GM23338 (cell line): ENCODE data around the gene MAMLD1. TPM values are rescaled to one million over a fixed set of nuclear protein-coding genes. Genes with fewer than 3 reads are reported as not detected.

Experiments used
- ATAC-seq: fragments of 200-7000 bp; cut with Tn5 transposase; 3 replicates; pipeline ENCODE4 v1.9.1; 2020
- DNase-seq: peaks from one replicate; pipeline ENCODE4 v3.0.0-alpha.2; 2015; ENCODE audit warnings: low spot score
- H2AFZ ChIP-seq: fragments of 200-600 bp; sonication (generic); 2 replicates; pipeline ENCODE4 v1.8.0; 2016; ENCODE audit warnings: antibody characterized with exemption, mild to moderate bottlenecking, moderate library complexity
- H3F3A ChIP-seq: fragments of 200-600 bp; sonication (generic); replicated peaks from 2 replicates; pipeline ENCODE4 v1.8.0; 2017; ENCODE audit warnings: antibody characterized with exemption, mixed run types, low read depth
- H3K27ac ChIP-seq: fragments of 200-600 bp; sonication (generic); 2 replicates; pipeline ENCODE4 v1.6.1; 2016; ENCODE audit warnings: low read depth
- H3K27me3 ChIP-seq: fragments of 200-600 bp; sonication (generic); 2 replicates; pipeline ENCODE4 v1.8.0; 2016; ENCODE audit warnings: mild to moderate bottlenecking, mixed run types, moderate library complexity; ENCODE audit not compliant: insufficient read depth
- H3K36me3 ChIP-seq: fragments of 200-600 bp; sonication (generic); 2 replicates; pipeline ENCODE4 v1.8.0; 2016; ENCODE audit warnings: mild to moderate bottlenecking; ENCODE audit not compliant: insufficient read depth
- H3K4me1 ChIP-seq: fragments of 200-600 bp; sonication (generic); 2 replicates; pipeline ENCODE4 v1.8.0; 2016; ENCODE audit warnings: mild to moderate bottlenecking, moderate library complexity; ENCODE audit not compliant: insufficient read depth
- H3K4me2 ChIP-seq: fragments of 200-600 bp; sonication (generic); 2 replicates; pipeline ENCODE4 v1.7.1; 2017; ENCODE audit warnings: mixed run types
- H3K4me3 ChIP-seq: fragments of 200-600 bp; sonication (generic); 2 replicates; pipeline ENCODE4 v1.6.1; 2016; ENCODE audit warnings: mixed run types
- H3K79me2 ChIP-seq: fragments of 200-600 bp; sonication (generic); replicated peaks from 2 replicates; pipeline ENCODE4 v1.8.0; 2017; ENCODE audit warnings: mild to moderate bottlenecking; ENCODE audit not compliant: insufficient read depth
- H3K9me2 ChIP-seq: fragments of 200-600 bp; sonication (generic); 2 replicates; pipeline ENCODE4 v1.8.0; 2017; ENCODE audit not compliant: insufficient read depth
- H4K20me1 ChIP-seq: fragments of 200-600 bp; sonication (generic); replicated peaks from 2 replicates; pipeline ENCODE4 v1.8.0; 2017; ENCODE audit warnings: mild to moderate bottlenecking; ENCODE audit not compliant: insufficient read depth
- H3K27ac Mint-ChIP-seq: 2 replicates; pipeline ENCODE4 v1.8.0; 2020; ENCODE audit warnings: inconsistent platforms, mild to moderate bottlenecking, moderate library complexity, mixed read lengths
- H3K27me3 Mint-ChIP-seq: 3 replicates; pipeline ENCODE4 v1.8.0; 2022; ENCODE audit warnings: low read depth, mild to moderate bottlenecking, moderate library complexity, mixed read lengths, inconsistent platforms; ENCODE audit not compliant: insufficient read depth, poor library complexity
- H3K36me3 Mint-ChIP-seq: 3 replicates; pipeline ENCODE4 v1.8.0; 2021; ENCODE audit warnings: low read depth, mild to moderate bottlenecking, inconsistent platforms, moderate library complexity, mixed read lengths
- H3K4me1 Mint-ChIP-seq: 3 replicates; pipeline ENCODE4 v1.8.0; 2020; ENCODE audit warnings: mild to moderate bottlenecking, inconsistent platforms, mixed read lengths
- H3K4me3 Mint-ChIP-seq: 3 replicates; pipeline ENCODE4 v1.8.0; 2021; ENCODE audit warnings: moderate library complexity, mild to moderate bottlenecking, inconsistent platforms, mixed read lengths
- H3K9me3 Mint-ChIP-seq: 3 replicates; pipeline ENCODE4 v1.8.0; 2020; ENCODE audit warnings: moderate library complexity, mild to moderate bottlenecking, inconsistent platforms, mixed read lengths
- ETS1 ChIP-seq: IDR thresholded peaks from 2 replicates; pipeline ENCODE4 v1.6.1; 2016; ENCODE audit warnings: antibody characterized with exemption
- EZH2phosphoT487 ChIP-seq: fragments of 200-600 bp; sonication (generic); IDR thresholded peaks from one replicate; pipeline ENCODE4 v1.8.1; 2018; ENCODE audit warnings: antibody characterized with exemption; ENCODE audit not compliant: unreplicated experiment
- JUNB ChIP-seq: IDR thresholded peaks from one replicate; pipeline ENCODE4 v1.6.1; 2016; ENCODE audit warnings: antibody characterized with exemption; ENCODE audit not compliant: unreplicated experiment
- NANOG ChIP-seq: IDR thresholded peaks from 2 replicates; pipeline ENCODE4 v1.6.1; 2016; ENCODE audit warnings: antibody characterized with exemption, borderline replicate concordance
- POLR2AphosphoS5 ChIP-seq: IDR thresholded peaks from 2 replicates; pipeline ENCODE4 v1.6.1; 2016; ENCODE audit warnings: antibody characterized with exemption, low read depth
- REST ChIP-seq: IDR thresholded peaks from one replicate; pipeline ENCODE4 v1.6.1; 2018; ENCODE audit warnings: antibody characterized with exemption; ENCODE audit not compliant: unreplicated experiment
- STAT1 ChIP-seq: IDR thresholded peaks from one replicate; pipeline ENCODE4 v1.6.1; 2016; ENCODE audit warnings: antibody characterized with exemption; ENCODE audit not compliant: unreplicated experiment
- ZNF114 ChIP-seq: fragments of 250-450 bp; sonication (Bioruptor Pico); IDR thresholded peaks from 2 replicates; pipeline ENCODE4 v1.5.0; 2020; ENCODE audit warnings: mild to moderate bottlenecking, moderate library complexity
- ZNF331 ChIP-seq: fragments of 250-450 bp; sonication (Bioruptor Pico); IDR thresholded peaks from 2 replicates; pipeline ENCODE4 v1.5.0; 2020; ENCODE audit warnings: low read depth, mild to moderate bottlenecking, moderate library complexity
- ZNF462 ChIP-seq: fragments of 250-450 bp; sonication (Bioruptor Pico); IDR thresholded peaks from 2 replicates; pipeline ENCODE4 v1.5.0; 2020; ENCODE audit warnings: mild to moderate bottlenecking, moderate library complexity
- polyA plus RNA-seq: library from polyadenylated mRNA; unstranded; fragments of >200 nt; fragmentation: Nextera tagmentation; extraction: Ambion mirVana; gene quantifications from 2 replicates; pipeline ENCODE4 v1.2.1, GENCODE V29; 2016
- total RNA-seq: library from RNA; depleted of rRNA; stranded (reverse); fragments of >200 nt; shearing (Covaris generic); gene quantifications from 2 replicates; pipeline ENCODE4 v1.2.3, GENCODE V29; 2014

The MAMLD1 gene
- total and polyA plus RNA-seq, 2 experiments from 2014 or later, result 0.13 to 0.21 TPM

GRCh38 chrX:150507251-150507856 is 144.2 kb downstream of the MAMLD1 start:
- H3K36me3 Mint-ChIP-seq, result no peaks in the 10 kb centered on the region
- peak overlapping the region; percentile 56 for H3K4me3 Mint-ChIP-seq
- TF ChIP-seq ZNF462 (CRISPR knock-in tag), result no peak
- 0 out of 2 replicates have a peak, but pooled peaks have one; percentile 29 for TF ChIP-seq ZNF114 (CRISPR knock-in tag)
- TF ChIP-seq ZNF331 (CRISPR knock-in tag), result no peak
- 0 out of 2 replicates have a peak, but pooled peaks have one; percentile 27 for TF ChIP-seq POLR2AphosphoS5
- peak overlapping the region; percentile 75 for H3K4me2 ChIP-seq
- ATAC-seq (peak; percentile 77), DNase-seq (peak; percentile 67)
- H3K4me1 Mint-ChIP-seq, result peaks cover 40% of the 10 kb centered on the region
- H3K27me3 ChIP-seq, result no peaks in the 10 kb centered on the region
- peak overlapping the region; percentile 97 for H3K27ac ChIP-seq
- H3K4me1 ChIP-seq, result peaks cover 10% of the 10 kb centered on the region; the same call in 1 of the 2 replicates
- no peaks in the 10 kb centered on the region for H3K9me2 ChIP-seq
- H3K4me3 ChIP-seq, result peak overlapping the region; percentile 42
- H3K79me2 ChIP-seq, result no peaks in the 10 kb centered on the region
- H3F3A ChIP-seq, result no peaks in the 10 kb centered on the region
- H3K27me3 Mint-ChIP-seq, result peaks cover 4% of the 10 kb centered on the region
- no peaks in the 10 kb centered on the region for H3K36me3 ChIP-seq
- H4K20me1 ChIP-seq, result no peaks in the 10 kb centered on the region
- peak overlapping the region; percentile 89 for H3K27ac Mint-ChIP-seq
- no peak overlapping the region for H2AFZ ChIP-seq
- H3K9me3 Mint-ChIP-seq, result no peaks in the 10 kb centered on the region

GRCh38 chrX:150508018-150508417 is 144.9 kb downstream of the MAMLD1 start:
- H2AFZ ChIP-seq, result no peak overlapping the region
- peak overlapping the region; percentile 42; the same call in 1 of the 2 replicates for H3K4me3 ChIP-seq
- Mint-ChIP-seq H3K9me3 (no peaks in the 10 kb centered on the region), H3K4me1 (peaks cover 45% of the 10 kb centered on the region), H3K4me3 (peak overlapping the region; percentile 53; the same call in 1 of the 3 replicates), H3K36me3 (no peaks in the 10 kb centered on the region), H3K27me3 (peaks cover 4% of the 10 kb centered on the region), H3K27ac (peak overlapping the region; percentile 65)
- H3K9me2 ChIP-seq, result no peaks in the 10 kb centered on the region
- no peaks in the 10 kb centered on the region for H3K27me3 ChIP-seq
- H3K27ac ChIP-seq, result peak overlapping the region; percentile 97
- no peak for TF ChIP-seq REST
- no peak for TF ChIP-seq ETS1
- no peak for TF ChIP-seq JUNB
- no peak for TF ChIP-seq EZH2phosphoT487
- TF ChIP-seq NANOG, result no peak
- no peak for TF ChIP-seq STAT1
- peak overlapping the region; percentile 75 for H3K4me2 ChIP-seq
- H3K36me3 ChIP-seq, result no peaks in the 10 kb centered on the region
- ATAC-seq (no peak), DNase-seq (no peak)
- H3K4me1 ChIP-seq, result peaks cover 10% of the 10 kb centered on the region; the same call in 1 of the 2 replicates
- no peaks in the 10 kb centered on the region for H3F3A ChIP-seq
- H3K79me2 ChIP-seq, result no peaks in the 10 kb centered on the region
- no peaks in the 10 kb centered on the region for H4K20me1 ChIP-seq
